ENCODE data around the gene HPCAL4. TPM values are rescaled to one million over a fixed set of nuclear protein-coding genes. Genes with fewer than 3 reads are reported as not detected.

Gene HPCAL4
- total RNA-seq, 1 donor from 2014 or later, result 0.84 TPM

DNA sequence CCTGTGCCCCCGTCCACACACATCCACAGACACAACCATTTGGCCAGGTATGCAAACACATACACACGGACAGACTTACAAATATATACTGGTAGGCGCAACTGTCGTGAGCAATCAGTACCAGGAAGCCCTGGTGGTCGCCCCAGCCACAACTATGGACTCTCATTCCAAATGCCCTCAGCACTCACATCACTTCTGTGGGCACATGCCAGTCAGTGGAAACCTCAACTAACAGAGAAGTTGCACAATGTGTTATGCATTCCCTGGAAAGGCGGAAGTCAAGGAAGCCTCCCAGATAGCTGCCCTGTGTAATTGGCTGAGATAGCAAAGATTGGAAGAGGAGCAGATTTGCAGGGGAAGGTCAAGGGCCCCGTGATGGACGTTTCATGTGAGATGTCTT lies 50.4 kb downstream of the HPCAL4 start:
- Histone ChIP-seq H3K27me3 (ENCODE audit: control insufficient read depth, insufficient read depth, low read length) (peaks cover 27% of the 10 kb centered on the region), H3K4me3 (ENCODE audit: low read depth, low read length) (no peak overlapping the region), H3K36me3 (ENCODE audit: control insufficient read depth, insufficient read depth, low read length) (no peaks in the 10 kb centered on the region)
- TF ChIP-seq, protein P1, sequence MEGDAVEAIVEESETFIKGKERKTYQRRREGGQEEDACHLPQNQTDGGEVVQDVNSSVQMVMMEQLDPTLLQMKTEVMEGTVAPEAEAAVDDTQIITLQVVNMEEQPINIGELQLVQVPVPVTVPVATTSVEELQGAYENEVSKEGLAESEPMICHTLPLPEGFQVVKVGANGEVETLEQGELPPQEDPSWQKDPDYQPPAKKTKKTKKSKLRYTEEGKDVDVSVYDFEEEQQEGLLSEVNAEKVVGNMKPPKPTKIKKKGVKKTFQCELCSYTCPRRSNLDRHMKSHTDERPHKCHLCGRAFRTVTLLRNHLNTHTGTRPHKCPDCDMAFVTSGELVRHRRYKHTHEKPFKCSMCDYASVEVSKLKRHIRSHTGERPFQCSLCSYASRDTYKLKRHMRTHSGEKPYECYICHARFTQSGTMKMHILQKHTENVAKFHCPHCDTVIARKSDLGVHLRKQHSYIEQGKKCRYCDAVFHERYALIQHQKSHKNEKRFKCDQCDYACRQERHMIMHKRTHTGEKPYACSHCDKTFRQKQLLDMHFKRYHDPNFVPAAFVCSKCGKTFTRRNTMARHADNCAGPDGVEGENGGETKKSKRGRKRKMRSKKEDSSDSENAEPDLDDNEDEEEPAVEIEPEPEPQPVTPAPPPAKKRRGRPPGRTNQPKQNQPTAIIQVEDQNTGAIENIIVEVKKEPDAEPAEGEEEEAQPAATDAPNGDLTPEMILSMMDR (IDR thresholded peaks at IDR 0.05; ENCODE audit: insufficient read depth, low read length, poor library complexity, severe bottlenecking), result no peak
- no peak for DNase-seq (ENCODE audit: low read depth)

DNA sequence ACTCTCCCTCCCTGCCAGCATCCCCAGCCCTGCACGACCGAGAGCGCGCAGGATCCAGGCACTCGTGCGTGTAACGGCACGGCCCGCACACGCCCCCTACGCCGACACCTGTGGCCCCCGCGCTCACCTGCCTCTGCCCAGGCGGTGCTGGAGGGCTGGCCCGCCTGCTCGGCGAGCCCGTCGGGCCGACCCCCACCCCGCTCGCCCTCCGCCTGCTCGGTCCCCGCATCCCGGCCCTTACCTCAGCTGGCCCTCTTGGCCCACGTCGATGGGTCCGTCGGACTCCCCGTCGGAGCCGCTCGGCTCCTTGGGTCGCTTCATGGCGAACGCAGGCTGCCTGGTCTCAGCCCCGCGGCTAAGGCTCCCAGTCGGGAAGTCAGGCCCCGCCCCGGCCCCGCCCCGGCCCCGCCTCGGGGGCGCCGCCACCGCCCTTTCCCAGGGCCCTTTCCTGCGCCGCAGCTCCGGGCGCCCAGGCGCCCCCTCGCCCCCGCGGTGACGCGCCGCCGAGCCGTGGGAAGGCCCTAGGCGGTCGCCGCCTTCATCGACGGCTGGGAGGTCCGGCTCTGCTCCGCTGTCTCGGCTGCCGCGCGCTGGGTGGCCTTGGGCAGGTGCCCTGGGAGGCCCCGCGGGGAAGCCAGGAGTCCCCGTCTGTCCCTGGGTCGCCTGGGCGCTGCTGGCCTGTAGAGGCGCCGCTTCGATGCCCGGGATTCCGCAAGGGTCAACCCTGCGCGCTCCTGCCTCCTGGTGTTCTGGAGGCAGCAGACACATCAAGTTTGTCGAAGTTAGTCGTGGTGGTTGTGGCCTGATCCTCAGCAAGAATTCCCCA lies 51.7 kb downstream of the HPCAL4 start, which contains the start of gene HEYL:
HEYL (minus strand) TSS at position 339 of the 826 bp plus-strand sequence; CDS start at position 321, 18 bp downstream.
- DNase-seq (ENCODE audit: low read depth), result no peak
- TF ChIP-seq, protein P1 (IDR thresholded peaks at IDR 0.05; ENCODE audit: insufficient read depth, low read length, poor library complexity, severe bottlenecking), result peak; percentile 47
- Histone ChIP-seq H3K36me3 (ENCODE audit: control insufficient read depth, insufficient read depth, low read length) (no peaks in the 10 kb centered on the region), H3K4me3 (ENCODE audit: low read depth, low read length) (peak within 1 kb of the TSS; percentile 30), H3K27me3 (ENCODE audit: control insufficient read depth, insufficient read depth, low read length) (peaks cover 36% of the 10 kb centered on the region)

DNA sequence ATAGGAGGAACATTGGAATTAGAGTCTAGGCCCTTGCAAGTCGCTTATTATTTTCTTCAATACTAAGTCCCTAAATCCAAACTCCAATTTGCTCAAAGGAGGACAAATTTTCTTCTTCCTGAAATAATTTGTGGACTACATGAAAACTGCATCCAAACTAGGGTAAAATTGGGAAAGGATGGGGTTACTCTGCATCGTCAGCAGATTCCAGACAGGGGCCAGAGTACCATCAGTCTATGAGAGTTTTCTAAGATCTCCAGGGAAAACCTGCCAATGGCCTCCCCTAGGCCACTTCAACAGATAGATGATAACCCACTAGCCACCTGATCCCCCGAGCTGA lies 52.3 kb downstream of the HPCAL4 start:
- H3K36me3 ChIP-seq (ENCODE audit: control insufficient read depth, insufficient read depth, low read length), result no peaks in the 10 kb centered on the region
- DNase-seq (ENCODE audit: low read depth), result no peak
- TF ChIP-seq, protein P1 (IDR thresholded peaks at IDR 0.05; ENCODE audit: insufficient read depth, low read length, poor library complexity, severe bottlenecking), result no peak
- peak overlapping the region; percentile 30 for H3K4me3 ChIP-seq (ENCODE audit: low read depth, low read length)
- H3K27me3 ChIP-seq (ENCODE audit: control insufficient read depth, insufficient read depth, low read length), result peaks cover 38% of the 10 kb centered on the region

DNA sequence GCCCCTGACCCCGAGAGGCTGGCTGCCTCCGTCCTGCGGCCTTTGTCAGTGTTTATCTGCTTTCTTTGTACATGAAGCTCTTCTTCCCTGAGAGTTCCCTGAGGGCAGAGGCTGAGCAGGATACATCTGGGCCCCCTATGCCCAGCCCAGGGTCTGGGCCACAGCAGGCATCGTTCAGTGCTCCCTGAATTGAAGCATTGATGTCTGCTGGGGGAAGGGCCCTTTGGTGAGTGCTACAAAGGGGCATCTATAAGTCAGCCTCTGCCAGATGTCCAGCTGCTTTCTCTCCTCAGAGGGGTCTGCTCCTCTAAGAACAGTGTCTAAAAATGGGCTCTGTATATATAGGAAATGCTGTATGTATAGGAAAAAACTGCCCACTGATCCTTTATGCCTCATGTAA lies 53.9 kb downstream of the HPCAL4 start:
- TF ChIP-seq, protein P1 (IDR thresholded peaks at IDR 0.05; ENCODE audit: insufficient read depth, low read length, poor library complexity, severe bottlenecking), result no peak
- no peak overlapping the region for H3K4me3 ChIP-seq (ENCODE audit: low read depth, low read length)
- H3K27me3 ChIP-seq (ENCODE audit: control insufficient read depth, insufficient read depth, low read length), result peaks cover 51% of the 10 kb centered on the region
- DNase-seq (ENCODE audit: low read depth), result no peak
- no peaks in the 10 kb centered on the region for H3K36me3 ChIP-seq (ENCODE audit: control insufficient read depth, insufficient read depth, low read length)

DNA sequence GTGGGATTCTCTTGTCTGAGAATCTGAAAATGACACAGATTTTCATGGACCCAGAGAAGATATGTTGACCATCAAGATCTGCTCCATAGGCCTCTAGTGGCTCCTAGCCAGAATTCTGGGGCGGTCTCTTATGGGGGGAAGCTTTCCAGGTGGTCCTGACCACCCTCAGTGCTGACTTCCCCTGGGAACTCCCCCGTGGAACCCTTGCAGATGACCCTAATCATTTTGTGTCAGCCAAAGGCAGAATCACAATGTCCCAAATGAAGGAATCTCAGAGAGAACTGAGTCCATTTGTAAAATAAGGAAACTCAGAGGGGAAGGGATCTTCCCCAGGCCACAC lies 55.4 kb downstream of the HPCAL4 start:
- TF ChIP-seq, protein P1 (IDR thresholded peaks at IDR 0.05; ENCODE audit: insufficient read depth, low read length, poor library complexity, severe bottlenecking), result no peak
- Histone ChIP-seq H3K36me3 (ENCODE audit: control insufficient read depth, insufficient read depth, low read length) (no peaks in the 10 kb centered on the region), H3K4me3 (ENCODE audit: low read depth, low read length) (no peak overlapping the region), H3K27me3 (ENCODE audit: control insufficient read depth, insufficient read depth, low read length) (peaks cover 58% of the 10 kb centered on the region)
- no peak for DNase-seq (ENCODE audit: low read depth)
